Spleen (tissue), 11 donors: ENCODE data around the gene SLFN14. TPM values are rescaled to one million over a fixed set of nuclear protein-coding genes. Genes with fewer than 3 reads are reported as not detected.
A peak's percentile ranks its signal among the peaks of the same experiment; 100 is the strongest.
"Not testable (repeated sequence)": the region's sequence is repeated elsewhere in the genome, so short reads cannot be mapped to it uniquely, and the experiment has no call there.

Source experiments
- DNase-seq: peaks from one replicate; pipeline ENCODE4 v3.0.0-alpha.2; 2020
- H3K27ac ChIP-seq, 8 donors: fragments of 200-600 bp; sonication (generic) in 7 of 8; 1 replicate in 4 of 8; 2 replicates in 4 of 8; pipeline versions ENCODE4 v1.5.0 to v1.8.0; 2016 to 2021; ENCODE audit warnings: inconsistent platforms in 4 of 8, mild to moderate bottlenecking in 4 of 8, moderate library complexity in 1 of 8
- H3K27me3 ChIP-seq, 7 donors: fragments of 200-600 bp; sonication (generic) in 6 of 7; replicated peaks in 1 of 7; 1 replicate in 4 of 7; 2 replicates in 3 of 7; pipeline versions ENCODE4 v1.5.0 to v1.8.0; 2016 to 2021; ENCODE audit warnings: inconsistent platforms in 3 of 7, mild to moderate bottlenecking in 1 of 7
- H3K36me3 ChIP-seq, 6 donors: fragments of 200-600 bp; sonication (generic) in 5 of 6; 1 replicate in 4 of 6; 2 replicates in 2 of 6; pipeline versions ENCODE4 v1.5.0 to v1.8.0; 2016 to 2021; ENCODE audit warnings: inconsistent platforms in 2 of 6
- H3K4me1 ChIP-seq, 6 donors: fragments of 200-600 bp; sonication (generic) in 5 of 6; 1 replicate in 3 of 6; 2 replicates in 3 of 6; pipeline versions ENCODE4 v1.5.0 to v1.8.0; 2016 to 2021; ENCODE audit warnings: inconsistent platforms in 3 of 6
- H3K4me3 ChIP-seq, 8 donors: fragments of 200-600 bp; sonication (generic) in 7 of 8; 1 replicate in 4 of 8; 2 replicates in 4 of 8; pipeline versions ENCODE4 v1.5.0 to v1.8.0; 2016 to 2021; ENCODE audit warnings: inconsistent platforms in 4 of 8, mild to moderate bottlenecking in 4 of 8, moderate library complexity in 2 of 8
- H3K9me3 ChIP-seq, 8 donors: fragments of 200-600 bp; sonication (generic) in 7 of 8; 1 replicate in 4 of 8; 2 replicates in 4 of 8; pipeline versions ENCODE4 v1.5.0 to v1.8.0; 2016 to 2021; ENCODE audit warnings: inconsistent platforms in 4 of 8
- CTCF ChIP-seq, 11 experiments: fragments of 200-600 bp in 7 of 11; fragments of 450-650 bp in 4 of 11; sonication (generic) in 4 of 11; IDR thresholded peaks in 8 of 11; conservative IDR thresholded peaks in 3 of 11; 1 replicate in 7 of 11; 2 replicates in 4 of 11; pipeline versions ENCODE4 v1.4.0 to v1.8.0; 2016 to 2021; ENCODE audit warnings: antibody characterized with exemption in 11 of 11, inconsistent platforms in 4 of 11, mild to moderate bottlenecking in 1 of 11
- POLR2A ChIP-seq, 3 donors: fragments of 450-650 bp; IDR thresholded peaks; one replicate each; pipeline ENCODE4 v1.5.1; 2017; ENCODE audit warnings: antibody characterized with exemption in 3 of 3, mild to moderate bottlenecking in 1 of 3
- POLR2AphosphoS5 ChIP-seq, 3 donors: sonication (generic); formaldehyde crosslinking; IDR thresholded peaks; one replicate each; pipeline ENCODE4 v1.5.1; 2017; ENCODE audit warnings: antibody characterized with exemption in 3 of 3
- WGBS, 5 donors: extraction: QIAGEN DNeasy Blood & Tissue Kit in 3 of 5; methylation state at CpG; one replicate each; pipeline versions ENCODE4 v1.1.5 to v1.1.7; 2013 to 2018; 5-methylcytosine and 5-hydroxymethylcytosine counted together
- intact Hi-C: fragments of 100-400 bp; cut with DNase I; formaldehyde crosslinking; loops from one replicate; pipeline ENCODE4 v1.15.0; 2023; ENCODE audit warnings: low total_unique reads
- polyA plus RNA-seq, 3 donors: library from polyadenylated mRNA; stranded (reverse); fragments of 200-250 nt; gene quantifications; one replicate each; pipeline ENCODE4 v1.2.1, GENCODE V29; 2013
- total RNA-seq, 7 donors: library from RNA; depleted of rRNA in 3 of 7; stranded (reverse); fragments of >200 nt in 3 of 7; fragmentation: NEBNext Ultra II Directional in 4 of 7; extraction: Animal tissue kit (Norgen Biotek cat#: 25700) in 4 of 7; gene quantifications; one replicate each; pipeline versions ENCODE4 v1.1.0 to v1.2.1, GENCODE V29; 2016 to 2021
- donor health status: healthy with polysubstance abuse.
- donor health status: DM: no; HTN: no; CAD: no; lungs with moderate emphysema.
- donor health status: DM: no; HTN: no; CAD: no.
- donor health status: Bipolar disorder and iron deficiency.
- donor health status: healthy.
- donor health status: DM: no; HTN: no; CAD: no.
- donor health status: DM: yes; HTN: yes; CAD: no.

SLFN14 gene
- total and polyA plus RNA-seq, 10 donors = 0.03 to 6.2 (median 0.52) TPM; not detected in 1

DNA sequence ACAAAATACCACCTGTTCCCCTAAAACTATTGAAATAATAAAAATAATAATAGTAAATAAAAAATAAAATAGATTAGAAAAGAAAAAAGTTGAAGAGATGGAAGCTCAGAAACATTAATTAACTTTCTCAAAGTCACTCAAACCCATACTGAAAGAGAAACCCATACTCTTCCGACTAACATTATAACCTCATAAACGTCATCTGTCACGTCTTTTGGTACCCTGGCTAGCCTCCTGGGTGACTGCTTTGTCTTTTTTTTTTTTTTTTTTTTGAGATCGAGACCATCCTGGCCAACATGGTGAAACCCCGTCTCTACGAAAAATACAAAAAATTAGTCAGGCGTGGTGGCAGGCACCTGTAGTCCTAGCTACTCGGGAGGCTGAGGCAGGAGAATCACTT is 30.8 kb downstream of the SLFN14 start:
- Histone ChIP-seq H3K36me3 (no peaks in the 10 kb centered on the region), H3K9me3 (no peaks in the 10 kb centered on the region), H3K4me3 (no peak overlapping the region), H3K27me3 (no peaks in the 10 kb centered on the region), H3K27ac (peak overlapping the region in 3 of 8 donors; percentile 70 to 96 (median 92)), H3K4me1 (peaks cover 0 to 71% (median 19%) of the 10 kb centered on the region in 6 donors)
- 77 to 91% (median 88%) methylated on average over 8 of the region's 8 CpGs for WGBS, 5 donors
- intact Hi-C loops = loop anchor here (10.0 kb wide), 1 partner anchor 285 kb away; the partner anchor contains the start of gene SLFN5
- DNase-seq = no peak
- no peak for TF ChIP-seq POLR2AphosphoS5 (IDR thresholded peaks at IDR 0.05)
- TF ChIP-seq POLR2A (IDR thresholded peaks at IDR 0.05) = no peak
- no peak for TF ChIP-seq CTCF (IDR thresholded peaks at IDR 0.05 in 8 of 11, conservative IDR thresholded peaks at IDR 0.05 in 3 of 11)

GRCh38 chr17:35529326-35529725 is 31.3 kb downstream of the SLFN14 start:
- intact Hi-C loops, H3K9me3 ChIP-seq, H3K4me3 ChIP-seq, H3K36me3 ChIP-seq, H3K27me3 ChIP-seq, DNase-seq: not testable (repeated sequence)
- Histone ChIP-seq H3K27ac (peak overlapping the region in 3 of 8 donors; percentile 34 to 92 (median 70)), H3K4me1 (peaks cover 0 to 71% (median 19%) of the 10 kb centered on the region in 6 donors)
- 86 to 100% (median 91%) methylated on average over 1 of the region's 1 CpG for WGBS, 5 donors

GRCh38 chr17:35523296-35523695 is 37.3 kb downstream of the SLFN14 start:
- intact Hi-C loops = no loop called here
- H3K9me3 ChIP-seq = no peaks in the 10 kb centered on the region
- 47 to 76% (median 60%) methylated on average over 4 of the region's 4 CpGs for WGBS, 5 donors
- H3K27ac ChIP-seq = peak overlapping the region in 5 of 8 donors; percentile 3 to 89 (median 85)
- H3K4me1 ChIP-seq = peaks cover 5 to 91% (median 45%) of the 10 kb centered on the region in 6 donors
- peaks cover 0 to 6% (median 0%) of the 10 kb centered on the region in 6 donors for H3K36me3 ChIP-seq
- TF ChIP-seq POLR2AphosphoS5 (IDR thresholded peaks at IDR 0.05) (no peak), POLR2A (IDR thresholded peaks at IDR 0.05) (no peak), CTCF (IDR thresholded peaks at IDR 0.05 in 8 of 11, conservative IDR thresholded peaks at IDR 0.05 in 3 of 11) (no peak)
- DNase-seq = no peak
- H3K4me3 ChIP-seq = no peak overlapping the region
- H3K27me3 ChIP-seq = no peaks in the 10 kb centered on the region

GRCh38 chr17:35521654-35522256 is 38.9 kb downstream of the SLFN14 start:
- TF ChIP-seq POLR2AphosphoS5 (IDR thresholded peaks at IDR 0.05) = peak in 1 of 3 donors; percentile 58

GRCh38 chr17:35521150-35521549 is 39.5 kb downstream of the SLFN14 start:
- Histone ChIP-seq H3K4me1 (peaks cover 5 to 89% (median 42%) of the 10 kb centered on the region in 6 donors), H3K27me3 (no peaks in the 10 kb centered on the region), H3K9me3 (no peaks in the 10 kb centered on the region), H3K36me3 (peaks cover 0 to 6% (median 0%) of the 10 kb centered on the region in 6 donors), H3K4me3 (peak overlapping the region in 2 of 8 donors; percentile 14 to 48), H3K27ac (peak overlapping the region in 7 of 8 donors; percentile 61 to 89 (median 71))
- WGBS, 5 donors = 37 to 63% (median 41%) methylated on average over 1 of the region's 1 CpG
- TF ChIP-seq CTCF (IDR thresholded peaks at IDR 0.05 in 8 of 11, conservative IDR thresholded peaks at IDR 0.05 in 3 of 11) (no peak), POLR2AphosphoS5 (IDR thresholded peaks at IDR 0.05) (no peak), POLR2A (IDR thresholded peaks at IDR 0.05) (no peak)
- DNase-seq = no peak
- intact Hi-C loops = no loop called here

More at GRCh38 chr17:35521654-35522256, 38.9 kb downstream of the SLFN14 start:
- Histone ChIP-seq H3K4me1 (peaks cover 5 to 90% (median 42%) of the 10 kb centered on the region in 6 donors), H3K27ac (peak overlapping the region in 7 of 8 donors; percentile 61 to 89 (median 71)), H3K4me3 (peak overlapping the region in 3 of 8 donors; percentile 5 to 48 (median 14))
- intact Hi-C loops, H3K36me3 ChIP-seq, DNase-seq, H3K27me3 ChIP-seq, H3K9me3 ChIP-seq: not testable (repeated sequence)
- WGBS, 5 donors = 12 to 28% (median 19%) methylated on average over 5 of the region's 5 CpGs
